Stomach smooth muscle (tissue), 2 donors: Measurements from ENCODE around the gene CEACAM6.
"Not testable (repeated sequence)": the region's sequence is repeated elsewhere in the genome, so short reads cannot be mapped to it uniquely, and the experiment has no call there.

Experiments
- H3K27ac ChIP-seq: one replicate; pipeline ENCODE4 v1.7.0; 2013; ENCODE audit warnings: mild to moderate bottlenecking, low read length, inconsistent platforms
- H3K27me3 ChIP-seq, 2 donors: one replicate each; pipeline ENCODE4 v1.7.0; 2013; ENCODE audit warnings: low read length in 2 of 2; ENCODE audit not compliant: insufficient read depth in 2 of 2, control insufficient read depth in 1 of 2
- H3K36me3 ChIP-seq, 2 donors: one replicate each; pipeline ENCODE4 v1.7.0; 2013; ENCODE audit warnings: low read length in 2 of 2; ENCODE audit not compliant: control insufficient read depth in 2 of 2, insufficient read depth in 2 of 2
- H3K4me1 ChIP-seq: one replicate; pipeline ENCODE4 v1.7.0; 2013; ENCODE audit warnings: low read length; ENCODE audit not compliant: control insufficient read depth, insufficient read depth
- H3K4me3 ChIP-seq, 2 donors: one replicate each; pipeline ENCODE4 v1.7.0; 2013; ENCODE audit warnings: low read length in 2 of 2
- H3K9ac ChIP-seq, 2 donors: one replicate each; pipeline ENCODE4 v1.7.0; 2013; ENCODE audit warnings: low read length in 2 of 2, mild to moderate bottlenecking in 1 of 2
- H3K9me3 ChIP-seq, 2 donors: one replicate each; pipeline ENCODE4 v1.7.0; 2013; ENCODE audit warnings: low read length in 2 of 2; ENCODE audit not compliant: control insufficient read depth in 2 of 2
- donor health status: healthy.
- donor health status: Pancreatic carcinoma.

The CEACAM6 gene

DNA sequence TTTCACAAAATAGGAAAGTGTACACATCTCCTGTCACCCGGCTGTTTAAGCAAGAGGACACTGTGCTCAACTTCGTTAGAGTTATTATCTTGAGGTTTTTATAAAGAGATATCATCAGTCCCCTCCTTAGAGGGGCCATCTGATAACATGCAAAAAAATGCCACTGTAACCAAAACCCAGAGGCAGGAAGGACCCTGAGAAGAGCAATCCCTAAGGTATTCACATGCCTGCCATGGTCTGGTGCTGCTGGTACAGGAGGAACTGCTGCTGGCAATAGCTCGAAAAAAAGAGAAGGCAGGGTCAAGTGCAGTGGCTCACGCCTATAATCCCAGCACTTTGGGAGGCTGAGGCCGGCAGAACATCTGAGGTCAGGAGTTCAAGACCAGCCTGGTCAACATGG is 28.3 kb downstream of the CEACAM6 start:
- Histone ChIP-seq H3K27ac (no peak overlapping the region), H3K9ac (no peak overlapping the region)

DNA sequence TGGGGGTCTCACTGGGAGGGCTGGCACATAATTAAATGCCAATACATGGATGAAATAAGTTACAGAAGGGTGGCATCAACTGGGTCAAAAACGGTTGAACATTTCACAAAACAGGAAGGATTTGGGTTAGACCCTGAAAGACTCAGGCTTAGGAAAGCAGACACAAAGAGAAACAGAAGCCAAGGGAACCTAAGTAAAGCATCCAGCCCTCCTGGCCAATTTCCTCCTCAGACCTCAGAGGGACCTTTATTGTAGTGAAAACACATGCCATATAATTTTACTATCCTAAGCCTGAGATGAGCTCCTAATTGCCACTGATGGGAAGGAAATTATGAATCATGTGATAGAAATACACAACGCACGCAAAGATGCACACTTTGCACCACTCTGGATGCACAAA is 29.0 kb downstream of the CEACAM6 start:
- H3K9me3 ChIP-seq = no peaks in the 10 kb centered on the region
- no peak overlapping the region for H3K27ac ChIP-seq
- peaks cover 24 to 36% of the 10 kb centered on the region in 2 donors for H3K27me3 ChIP-seq
- H3K4me3 ChIP-seq = no peak overlapping the region
- no peaks in the 10 kb centered on the region for H3K36me3 ChIP-seq
- no peaks in the 10 kb centered on the region for H3K4me1 ChIP-seq
- no peak overlapping the region for H3K9ac ChIP-seq

More for the DNA sequence above, 28.3 kb downstream of the CEACAM6 start:
- Histone ChIP-seq H3K36me3 (no peaks in the 10 kb centered on the region), H3K27me3 (peaks cover 24 to 34% of the 10 kb centered on the region in 2 donors), H3K4me1 (no peaks in the 10 kb centered on the region), H3K9me3 (no peaks in the 10 kb centered on the region), H3K4me3 (no peak overlapping the region)

GRCh38 chr19:41784743-41785142 is 29.4 kb downstream of the CEACAM6 start:
- Histone ChIP-seq H3K27me3 (peaks cover 24 to 36% of the 10 kb centered on the region in 2 donors), H3K4me3 (no peak overlapping the region), H3K4me1 (no peaks in the 10 kb centered on the region), H3K36me3 (no peaks in the 10 kb centered on the region), H3K9ac (no peak overlapping the region), H3K9me3 (no peaks in the 10 kb centered on the region), H3K27ac (no peak overlapping the region)

DNA sequence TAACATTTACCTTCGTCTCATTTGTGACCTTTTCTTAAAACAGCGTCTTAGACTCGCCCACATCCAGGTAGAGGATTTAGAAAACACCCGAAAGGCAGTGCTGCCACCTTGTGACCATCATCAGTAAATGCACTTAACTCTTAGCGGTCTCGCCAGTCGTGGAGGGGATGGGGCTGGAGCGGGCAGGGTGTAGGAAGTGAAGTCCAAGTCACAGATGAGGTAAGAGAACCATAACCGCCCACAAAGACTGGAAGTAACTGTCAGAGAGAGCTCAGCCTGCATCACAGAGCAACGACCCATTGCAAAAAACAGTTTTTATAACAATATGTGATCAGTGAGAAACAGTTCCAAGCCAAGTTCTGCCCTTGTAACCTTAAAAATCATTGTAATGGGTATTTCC is 30.3 kb downstream of the CEACAM6 start:
- no peak overlapping the region for H3K4me3 ChIP-seq
- H3K27ac ChIP-seq = no peak overlapping the region
- no peak overlapping the region for H3K9ac ChIP-seq
- H3K36me3 ChIP-seq = no peaks in the 10 kb centered on the region
- H3K9me3 ChIP-seq = no peaks in the 10 kb centered on the region
- H3K4me1 ChIP-seq = no peaks in the 10 kb centered on the region
- H3K27me3 ChIP-seq = peaks cover 24 to 34% of the 10 kb centered on the region in 2 donors

- Histone ChIP-seq H3K27ac (no peak overlapping the region), H3K36me3 (no peaks in the 10 kb centered on the region), H3K9me3 (no peaks in the 10 kb centered on the region), H3K27me3 (peaks cover 24 to 34% of the 10 kb centered on the region in 2 donors), H3K4me1 (no peaks in the 10 kb centered on the region), H3K4me3 (no peak overlapping the region), H3K9ac (no peak overlapping the region)
Measured at GRCh38 chr19:41787055-41787454, 31.7 kb downstream of the CEACAM6 start.

DNA sequence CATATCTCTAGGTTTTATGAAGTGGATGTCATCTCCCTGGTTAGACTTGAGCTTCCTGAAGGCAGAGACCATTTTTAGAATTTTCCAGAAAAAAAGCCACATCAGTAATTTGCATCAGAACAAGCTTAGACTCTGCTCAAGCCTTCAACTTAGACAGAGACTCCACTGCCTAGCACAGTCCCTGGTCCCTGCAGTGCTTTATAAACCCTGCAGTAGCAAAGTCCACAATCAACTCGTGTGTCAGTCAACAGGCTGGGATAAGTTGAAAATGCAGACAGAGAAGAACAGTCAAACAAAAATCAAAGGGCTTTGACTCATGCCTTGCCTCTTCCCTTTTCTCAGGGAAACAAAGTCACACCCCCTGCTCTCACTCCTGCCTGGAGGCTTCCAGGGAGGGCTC is 33.2 kb downstream of the CEACAM6 start:
- H3K27me3 ChIP-seq = peaks cover 28 to 39% of the 10 kb centered on the region in 2 donors
- not testable (repeated sequence) for H3K9ac ChIP-seq, H3K4me1 ChIP-seq, H3K27ac ChIP-seq, H3K9me3 ChIP-seq, H3K36me3 ChIP-seq, H3K4me3 ChIP-seq

- H3K4me3 ChIP-seq, H3K9me3 ChIP-seq, H3K4me1 ChIP-seq, H3K36me3 ChIP-seq, H3K9ac ChIP-seq, H3K27ac ChIP-seq: not testable (repeated sequence)
- peaks cover 28 to 36% of the 10 kb centered on the region in 2 donors for H3K27me3 ChIP-seq
Measured at GRCh38 chr19:41789053-41789452, 33.7 kb downstream of the CEACAM6 start.

DNA sequence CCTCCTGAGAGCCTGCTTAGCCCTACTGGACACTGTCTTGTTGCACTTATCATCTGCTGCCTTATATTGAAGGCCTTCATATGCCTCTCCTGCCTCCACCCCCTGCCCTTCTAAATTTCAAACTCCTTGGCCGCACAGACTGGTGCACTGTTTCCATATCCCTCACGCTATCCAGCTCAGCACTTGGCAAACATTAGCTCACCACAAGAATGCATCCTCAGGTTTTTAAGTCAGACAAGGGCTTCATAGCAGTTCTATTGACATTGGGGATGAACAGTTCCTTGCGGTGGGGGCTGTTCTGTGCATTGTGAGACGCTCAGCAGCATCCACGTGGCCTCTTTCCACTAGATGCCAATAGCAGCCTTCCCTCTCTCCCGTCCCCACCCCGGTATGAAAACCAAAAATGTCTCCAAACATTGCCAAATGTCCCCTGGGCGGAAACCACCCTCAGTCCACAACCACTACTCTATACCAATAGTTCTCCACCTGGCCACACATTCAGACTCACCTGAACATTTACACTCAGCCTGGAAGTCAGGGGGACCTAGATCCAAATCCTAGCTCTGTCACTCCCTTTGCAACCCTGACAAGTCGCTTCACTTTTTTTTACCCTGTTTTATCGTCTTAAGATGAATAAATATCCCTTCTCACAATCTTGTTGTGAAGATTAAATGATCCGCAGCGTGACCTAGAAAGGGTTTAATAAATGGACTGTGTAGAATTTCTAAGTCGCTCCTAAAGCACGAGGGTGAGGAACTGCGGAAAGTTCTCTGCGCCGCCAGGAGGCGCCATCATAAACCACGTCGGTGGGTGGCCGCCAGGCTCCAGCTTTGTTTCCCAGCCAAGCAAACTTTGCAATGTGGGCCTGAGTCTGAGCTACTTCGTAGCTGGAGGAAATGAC is 37.4 kb downstream of the CEACAM6 start:
- Histone ChIP-seq H3K4me3 (no peak overlapping the region), H3K27me3 (peaks cover 6 to 14% of the 10 kb centered on the region in 2 donors), H3K4me1 (no peaks in the 10 kb centered on the region), H3K27ac (no peak overlapping the region), H3K9ac (no peak overlapping the region), H3K36me3 (no peaks in the 10 kb centered on the region), H3K9me3 (no peaks in the 10 kb centered on the region)

DNA sequence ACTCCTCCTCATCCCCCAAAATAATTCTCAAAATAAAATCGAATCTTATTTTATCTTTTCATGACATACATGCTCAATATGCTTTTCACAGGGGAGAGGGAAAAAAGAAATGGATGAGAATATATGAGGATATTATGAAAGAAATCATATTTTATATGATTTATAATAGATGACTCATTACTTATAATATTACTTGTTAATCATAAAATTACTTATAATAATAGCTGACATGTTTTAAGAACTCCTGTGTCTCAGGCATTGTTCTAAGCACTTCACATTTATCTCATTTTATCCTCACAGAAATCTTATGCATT is 38.0 kb downstream of the CEACAM6 start:
- Histone ChIP-seq H3K27me3 (peaks cover 6 to 14% of the 10 kb centered on the region in 2 donors), H3K9ac (no peak overlapping the region), H3K36me3 (no peaks in the 10 kb centered on the region), H3K27ac (no peak overlapping the region), H3K9me3 (no peaks in the 10 kb centered on the region), H3K4me1 (no peaks in the 10 kb centered on the region), H3K4me3 (no peak overlapping the region)

- Histone ChIP-seq H3K4me3 (no peak overlapping the region), H3K36me3 (no peaks in the 10 kb centered on the region), H3K9ac (no peak overlapping the region), H3K27ac (no peak overlapping the region), H3K27me3 (peaks cover 6 to 14% of the 10 kb centered on the region in 2 donors), H3K4me1 (no peaks in the 10 kb centered on the region), H3K9me3 (no peaks in the 10 kb centered on the region)
Measured at GRCh38 chr19:41795031-41795461, 39.7 kb downstream of the CEACAM6 start.

- H3K36me3 ChIP-seq = no peaks in the 10 kb centered on the region
- peaks cover 7 to 15% of the 10 kb centered on the region in 2 donors for H3K27me3 ChIP-seq
- no peak within 1 kb of the TSS for H3K9ac ChIP-seq
- H3K9me3 ChIP-seq = no peaks in the 10 kb centered on the region
- no peak within 1 kb of the TSS for H3K4me3 ChIP-seq
- no peaks in the 10 kb centered on the region for H3K4me1 ChIP-seq
- H3K27ac ChIP-seq = no peak within 1 kb of the TSS
Measured at GRCh38 chr19:41796362-41796761, 41.0 kb downstream of the CEACAM6 start, which contains the start of gene CEACAM3. CEACAM3 (plus strand) TSS chr19:41796587; CDS start chr19:41796678, 91 bp downstream.
